Stomach (tissue), 4 donors: Measurements from ENCODE around the gene INVS.
A peak's percentile ranks its signal among the peaks of the same experiment; 100 is the strongest.

Source experiments
- EP300 ChIP-seq: sonication (generic); formaldehyde crosslinking; IDR thresholded peaks from one replicate; pipeline ENCODE4 v1.6.1; 2017; ENCODE audit warnings: antibody characterized with exemption
- POLR2AphosphoS5 ChIP-seq, 3 donors: sonication (generic); formaldehyde crosslinking; IDR thresholded peaks; one replicate each; pipeline ENCODE4 v1.6.1; 2016; ENCODE audit warnings: antibody characterized with exemption in 3 of 3
- TF ChIP-seq, protein P1 (sequence below), 7 experiments: fragments of 450-650 bp in 4 of 7; fragments of 200-600 bp in 3 of 7; sonication (generic) in 3 of 7; IDR thresholded peaks; one replicate each; pipeline ENCODE4 v1.5.1; 2016 to 2019; ENCODE audit warnings: antibody characterized with exemption in 7 of 7, control low read depth in 2 of 7, mild to moderate bottlenecking in 1 of 7

DNA sequence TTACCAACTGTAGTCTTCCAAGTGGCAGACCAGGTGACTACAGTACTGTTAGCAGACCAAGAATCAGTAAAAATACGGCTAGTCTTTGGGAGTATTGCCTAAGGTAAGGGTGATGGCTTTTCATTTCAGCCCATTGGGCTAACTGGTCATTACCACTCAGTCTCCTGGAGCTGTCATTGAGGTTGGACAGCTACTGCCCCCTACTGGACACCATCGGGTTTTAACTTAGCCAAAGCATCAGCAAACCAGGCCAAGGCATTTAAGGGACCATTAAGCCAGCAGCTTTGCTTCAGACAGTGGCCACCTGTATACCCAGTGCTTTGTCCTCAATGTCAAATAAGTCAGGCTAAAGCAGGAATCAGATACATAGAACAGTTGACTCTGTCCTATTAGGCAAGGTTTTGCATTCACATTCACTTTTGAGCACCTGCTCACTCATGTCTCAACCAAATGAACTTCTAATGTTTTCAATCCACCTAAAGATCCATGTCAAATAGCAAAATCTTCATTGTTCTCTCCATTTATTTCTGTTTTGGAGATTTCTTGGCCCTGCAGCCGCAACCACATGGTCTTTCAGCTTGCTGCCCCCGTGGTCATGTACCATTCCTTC is 117.2 kb downstream of the INVS start:
- TF ChIP-seq, protein P1, sequence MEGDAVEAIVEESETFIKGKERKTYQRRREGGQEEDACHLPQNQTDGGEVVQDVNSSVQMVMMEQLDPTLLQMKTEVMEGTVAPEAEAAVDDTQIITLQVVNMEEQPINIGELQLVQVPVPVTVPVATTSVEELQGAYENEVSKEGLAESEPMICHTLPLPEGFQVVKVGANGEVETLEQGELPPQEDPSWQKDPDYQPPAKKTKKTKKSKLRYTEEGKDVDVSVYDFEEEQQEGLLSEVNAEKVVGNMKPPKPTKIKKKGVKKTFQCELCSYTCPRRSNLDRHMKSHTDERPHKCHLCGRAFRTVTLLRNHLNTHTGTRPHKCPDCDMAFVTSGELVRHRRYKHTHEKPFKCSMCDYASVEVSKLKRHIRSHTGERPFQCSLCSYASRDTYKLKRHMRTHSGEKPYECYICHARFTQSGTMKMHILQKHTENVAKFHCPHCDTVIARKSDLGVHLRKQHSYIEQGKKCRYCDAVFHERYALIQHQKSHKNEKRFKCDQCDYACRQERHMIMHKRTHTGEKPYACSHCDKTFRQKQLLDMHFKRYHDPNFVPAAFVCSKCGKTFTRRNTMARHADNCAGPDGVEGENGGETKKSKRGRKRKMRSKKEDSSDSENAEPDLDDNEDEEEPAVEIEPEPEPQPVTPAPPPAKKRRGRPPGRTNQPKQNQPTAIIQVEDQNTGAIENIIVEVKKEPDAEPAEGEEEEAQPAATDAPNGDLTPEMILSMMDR (IDR thresholded peaks at IDR 0.05) = peak in 4 of 7 experiments; percentile 3 to 51 (median 32)
- peak in 1 of 3 donors; percentile 8 for TF ChIP-seq POLR2AphosphoS5 (IDR thresholded peaks at IDR 0.05)
- TF ChIP-seq EP300 = no peak
